Smooth muscle cell (in vitro differentiated cells): ENCODE measurements around the gene KLHL11. TPM values are rescaled to one million over a fixed set of nuclear protein-coding genes. Genes with fewer than 3 reads are reported as not detected.

Experiments
- DNase-seq: peaks from one replicate; lab custom pipeline; 2025; ENCODE audit not compliant: unreplicated experiment; lab: John Stamatoyannopoulos, UW
- H2AFZ ChIP-seq: fragments of 200-600 bp; sonication (generic); 2 replicates; pipeline ENCODE4 v1.6.0; 2016; ENCODE audit warnings: antibody characterized with exemption, low read depth, mild to moderate bottlenecking
- H3F3A ChIP-seq: fragments of 200-600 bp; sonication (generic); 2 replicates; pipeline ENCODE4 v1.6.0; 2017; ENCODE audit warnings: antibody characterized with exemption, low read depth
- H3K27ac ChIP-seq: fragments of 200-600 bp; sonication (generic); 2 replicates; pipeline ENCODE4 v1.5.1; 2016; ENCODE audit warnings: low read depth, mild to moderate bottlenecking
- H3K27me3 ChIP-seq: fragments of 200-600 bp; sonication (generic); 2 replicates; pipeline ENCODE4 v1.6.1; 2016; ENCODE audit warnings: low read depth, mild to moderate bottlenecking
- H3K36me3 ChIP-seq: fragments of 200-600 bp; sonication (generic); 2 replicates; pipeline ENCODE4 v1.5.1; 2016; ENCODE audit warnings: low read depth
- H3K4me1 ChIP-seq: fragments of 200-600 bp; sonication (generic); 2 replicates; pipeline ENCODE4 v1.5.1; 2016; ENCODE audit warnings: low read depth
- H3K4me2 ChIP-seq: fragments of 200-600 bp; sonication (generic); 2 replicates; pipeline ENCODE4 v1.6.0; 2016; ENCODE audit warnings: mild to moderate bottlenecking
- H3K4me3 ChIP-seq: fragments of 200-600 bp; sonication (generic); 2 replicates; pipeline ENCODE4 v1.5.1; 2016; ENCODE audit warnings: mild to moderate bottlenecking
- H3K79me2 ChIP-seq: fragments of 200-600 bp; sonication (generic); 2 replicates; pipeline ENCODE4 v1.6.0; 2016; ENCODE audit warnings: low read depth, mild to moderate bottlenecking
- H3K9ac ChIP-seq: fragments of 200-600 bp; sonication (generic); 2 replicates; pipeline ENCODE4 v1.6.0; 2016; ENCODE audit warnings: low read depth
- H3K9me3 ChIP-seq: fragments of 200-600 bp; sonication (generic); replicated peaks from 2 replicates; pipeline ENCODE4 v1.5.1; 2016; ENCODE audit warnings: low read depth
- H4K20me1 ChIP-seq: fragments of 200-600 bp; sonication (generic); 2 replicates; pipeline ENCODE4 v1.6.0; 2016; ENCODE audit warnings: low read depth
- CTCF ChIP-seq: fragments of 200-600 bp; sonication (generic); IDR thresholded peaks from 2 replicates; pipeline ENCODE4 v1.5.1; 2017; ENCODE audit warnings: borderline replicate concordance, mild to moderate bottlenecking, antibody characterized with exemption; ENCODE audit not compliant: insufficient read depth, poor library complexity, severe bottlenecking
- WGBS: methylation state at CpG from one replicate; pipeline ENCODE4 v1.1.7; 2016; ENCODE audit warnings: low lambda C conversion rate; 5-methylcytosine and 5-hydroxymethylcytosine counted together
- polyA plus RNA-seq: library from polyadenylated mRNA; unstranded; fragments of >200 nt; fragmentation: Nextera tagmentation; extraction: Ambion mirVana; gene quantifications from 2 replicates; pipeline ENCODE4 v1.2.1, GENCODE V29; 2016
- total RNA-seq: library from RNA; depleted of rRNA; stranded (reverse); fragments of >200 nt; gene quantifications from 2 replicates; pipeline ENCODE4 v1.2.3, GENCODE V29; 2014

The KLHL11 gene
- total and polyA plus RNA-seq, 2 experiments from 2014 or later, result 7.9 to 23.8 TPM

DNA sequence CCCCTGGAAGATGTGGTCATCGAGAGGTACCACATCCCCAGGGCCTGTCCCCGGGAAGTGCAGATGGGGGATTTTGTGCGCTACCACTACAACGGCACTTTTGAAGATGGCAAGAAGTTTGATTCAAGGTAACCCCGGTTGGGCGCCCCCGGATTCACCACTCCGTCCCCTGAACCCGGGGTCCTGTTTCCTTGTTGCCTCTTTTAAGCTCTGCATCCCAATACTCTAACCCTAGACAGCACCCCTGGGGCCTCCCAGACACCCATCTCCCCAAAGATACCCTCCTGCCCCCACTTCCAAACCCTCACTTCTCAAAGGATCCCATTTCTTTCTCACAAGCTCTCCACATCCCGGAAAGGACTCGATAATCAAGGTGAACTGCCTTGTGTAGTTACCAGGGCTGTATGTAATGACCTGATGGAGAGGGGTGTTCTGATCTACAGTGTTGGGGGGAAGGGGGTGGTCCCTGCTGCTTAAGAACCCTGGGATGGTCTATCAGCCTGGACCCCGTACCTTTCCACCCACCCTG lies 52.0 kb downstream of the KLHL11 start:
- Histone ChIP-seq H3K36me3 (no peaks in the 10 kb centered on the region), H3K79me2 (peaks cover 72% of the 10 kb centered on the region), H3F3A (peaks cover 8% of the 10 kb centered on the region), H3K4me1 (peaks cover 36% of the 10 kb centered on the region), H3K4me3 (peak overlapping the region; percentile 88), H3K9me3 (no peaks in the 10 kb centered on the region), H3K4me2 (peak overlapping the region; percentile 96), H3K27ac (peak overlapping the region; percentile 92), H3K9ac (peak overlapping the region; percentile 90), H2AFZ (no peak overlapping the region), H4K20me1 (peaks cover 67% of the 10 kb centered on the region), H3K27me3 (no peaks in the 10 kb centered on the region)
- 4% methylated on average over 6 of the region's 12 CpGs for WGBS
- TF ChIP-seq CTCF, result no peak
- DNase-seq, result no peak

DNA sequence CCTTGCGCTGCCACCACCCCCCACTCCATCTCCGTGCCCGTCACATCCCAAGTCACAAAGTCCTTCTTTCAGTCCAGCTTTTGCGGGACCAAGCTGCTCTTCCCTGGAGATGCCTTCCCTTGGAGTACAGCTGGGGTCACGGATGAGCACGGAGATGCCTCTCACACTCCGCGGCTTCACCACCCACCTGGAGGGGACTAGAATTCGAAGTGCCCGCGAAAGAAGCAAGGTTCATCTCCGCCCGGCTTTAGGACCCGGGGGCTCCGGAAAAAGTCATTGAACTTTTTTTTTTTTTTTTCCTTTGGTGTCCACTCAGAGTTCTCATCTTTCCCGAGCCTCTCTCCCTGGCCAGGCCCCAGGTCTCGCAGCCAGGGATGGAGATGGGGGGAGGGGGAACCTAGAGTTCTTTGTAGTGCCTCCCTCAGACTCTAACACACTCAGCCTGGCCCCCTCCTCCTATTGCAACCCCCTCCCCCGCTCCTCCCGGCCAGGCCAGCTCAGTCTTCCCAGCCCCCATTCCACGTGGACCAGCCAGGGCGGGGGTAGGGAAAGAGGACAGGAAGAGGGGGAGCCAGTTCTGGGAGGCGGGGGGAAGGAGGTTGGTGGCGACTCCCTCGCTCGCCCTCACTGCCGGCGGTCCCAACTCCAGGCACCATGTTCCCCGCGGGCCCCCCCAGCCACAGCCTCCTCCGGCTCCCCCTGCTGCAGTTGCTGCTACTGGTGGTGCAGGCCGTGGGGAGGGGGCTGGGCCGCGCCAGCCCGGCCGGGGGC lies 52.7 kb downstream of the KLHL11 start, which contains the start of gene FKBP10:
Gene FKBP10 (plus strand): TSS at position 624 of the 771 bp plus-strand sequence. CDS start 31 bp downstream, at position 655.
- Histone ChIP-seq H3K4me3 (peak within 1 kb of the TSS; percentile 88), H3K36me3 (no peaks in the 10 kb centered on the region), H4K20me1 (peaks cover 67% of the 10 kb centered on the region), H3K27ac (peak within 1 kb of the TSS; percentile 92), H3K79me2 (peaks cover 74% of the 10 kb centered on the region), H3K9me3 (no peaks in the 10 kb centered on the region), H3K9ac (peak within 1 kb of the TSS; percentile 90), H3F3A (peaks cover 8% of the 10 kb centered on the region), H3K27me3 (no peaks in the 10 kb centered on the region), H3K4me2 (peak within 1 kb of the TSS; percentile 96), H3K4me1 (peaks cover 36% of the 10 kb centered on the region), H2AFZ (peak within 1 kb of the TSS; percentile 80)
- WGBS, result 1% methylated on average over 22 of the region's 35 CpGs
- no peak for TF ChIP-seq CTCF
- DNase-seq, result peak; percentile 72

DNA sequence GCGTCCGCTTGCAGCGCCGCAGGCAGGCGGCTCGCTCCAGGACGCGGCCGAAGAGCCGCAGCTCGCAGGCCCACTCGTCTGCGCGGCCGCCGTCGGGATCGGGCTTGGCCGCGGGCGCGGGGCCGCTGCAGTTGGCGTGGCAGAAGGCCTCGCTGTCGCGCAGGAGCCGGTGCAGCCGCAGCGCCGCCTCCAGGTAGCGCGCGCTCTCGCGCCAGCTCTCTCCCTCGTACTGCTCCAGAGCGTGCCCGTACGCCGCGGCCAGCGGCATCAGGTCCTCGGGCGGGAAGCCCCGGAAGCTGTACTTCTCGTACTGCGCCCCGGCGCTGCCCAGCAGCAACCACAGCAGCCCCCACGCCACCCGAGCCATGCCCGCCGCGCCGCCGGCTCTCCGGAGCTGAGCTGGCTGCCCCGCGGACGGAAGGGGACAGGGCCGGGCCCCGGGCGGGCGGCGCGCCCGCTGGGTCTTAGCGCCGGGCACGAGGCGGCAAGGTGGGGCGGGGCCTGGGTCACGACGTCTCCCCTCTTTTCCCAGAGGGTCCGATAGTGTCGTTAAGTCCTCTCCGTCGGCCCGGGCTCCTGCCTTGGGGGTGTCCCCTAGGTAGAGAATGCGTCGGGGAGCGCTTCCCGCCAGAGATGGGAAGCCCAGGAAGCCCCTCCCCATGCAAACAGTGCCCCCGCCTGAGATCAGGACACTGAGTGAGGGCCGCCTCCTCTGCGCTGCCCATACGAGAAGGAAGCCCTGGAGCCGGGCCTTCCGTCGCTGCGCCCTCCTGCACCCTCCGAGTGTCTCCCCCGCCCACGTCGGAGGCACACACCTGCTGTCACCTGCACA lies 53.5 kb downstream of the KLHL11 start, which contains the start of gene P3H4:
Gene P3H4 (minus strand): TSS at position 401 of the 832 bp plus-strand sequence. CDS start 34 bp downstream, at position 367.
- Histone ChIP-seq H3K27ac (peak within 1 kb of the TSS; percentile 92), H4K20me1 (peaks cover 67% of the 10 kb centered on the region), H3K79me2 (peaks cover 68% of the 10 kb centered on the region), H3K4me2 (peak within 1 kb of the TSS; percentile 96), H3F3A (peaks cover 8% of the 10 kb centered on the region), H2AFZ (peak within 1 kb of the TSS; percentile 80), H3K27me3 (no peaks in the 10 kb centered on the region), H3K4me3 (peak within 1 kb of the TSS; percentile 88), H3K9me3 (no peaks in the 10 kb centered on the region), H3K4me1 (peaks cover 36% of the 10 kb centered on the region), H3K9ac (peak within 1 kb of the TSS; percentile 90), H3K36me3 (no peaks in the 10 kb centered on the region)
- 1% methylated on average over 68 of the region's 96 CpGs for WGBS
- peak; percentile 49 for TF ChIP-seq CTCF
- peak; percentile 90 for DNase-seq
